ENCODE results near the gene CLDN7. TPM values are rescaled to one million over a fixed set of nuclear protein-coding genes. Genes with fewer than 3 reads are reported as not detected.

Gene CLDN7
- total RNA-seq, 1 experiment from 2014 or later = 177 TPM

DNA sequence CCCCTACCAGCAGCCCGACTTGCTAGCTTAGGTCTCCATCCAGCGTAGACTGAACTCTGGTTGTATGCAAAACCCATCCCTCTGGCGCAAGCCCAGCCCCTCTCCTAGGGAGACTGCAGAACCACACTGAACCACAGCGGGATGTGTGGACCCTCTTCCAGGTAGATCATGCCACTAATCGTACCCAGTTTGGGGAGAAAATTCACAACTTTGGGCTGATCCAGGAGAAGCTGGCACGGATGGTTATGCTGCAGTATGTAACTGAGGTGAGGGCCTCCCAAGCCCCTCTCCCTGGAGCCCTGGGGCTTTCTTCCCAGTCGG, 39.3 kb downstream of the CLDN7 start:
- H3K4me1 ChIP-seq (ENCODE audit: insufficient read depth, low read length) = no peaks in the 10 kb centered on the region
- no peaks in the 10 kb centered on the region for H3K27me3 ChIP-seq (ENCODE audit: insufficient read depth, low read length)
- no peak overlapping the region for H2BK15ac ChIP-seq (ENCODE audit: low read depth, low read length)
- no peak overlapping the region for H3K27ac ChIP-seq (ENCODE audit: insufficient read length, low read depth, low read length)
- no peak overlapping the region for H4K5ac ChIP-seq (ENCODE audit: insufficient read length, low read depth, low read length)
- H3K36me3 Mint-ChIP-seq (ENCODE audit: insufficient read depth in 1 of 3, low read depth in 3 of 3) = peaks cover 21 to 67% (median 57%) of the 10 kb centered on the region in 3 experiments; a peak in 6 of 7 replicates
- no peak overlapping the region for H4K8ac ChIP-seq (replicated peaks; ENCODE audit: insufficient read length, low read depth, low read length)
- no peak overlapping the region for H2BK12ac ChIP-seq (ENCODE audit: insufficient read length, low read depth, low read length)
- no peak overlapping the region for H3K4ac ChIP-seq (ENCODE audit: low read depth, low read length)
- H3K79me2 ChIP-seq (ENCODE audit: insufficient read depth, low read length) = no peaks in the 10 kb centered on the region
- H3K14ac ChIP-seq (ENCODE audit: insufficient read depth, low read length) = no peak overlapping the region
- no peak overlapping the region for H3K27ac Mint-ChIP-seq
- H3K23me2 ChIP-seq (ENCODE audit: insufficient read length, low read depth, low read length, poor library complexity, severe bottlenecking) = peaks cover 5% of the 10 kb centered on the region
- no peak overlapping the region for H3T11ph ChIP-seq (ENCODE audit: low read length)
- H3K18ac ChIP-seq (ENCODE audit: insufficient read length, low read depth, low read length) = no peak overlapping the region
- TF ChIP-seq, protein P1, sequence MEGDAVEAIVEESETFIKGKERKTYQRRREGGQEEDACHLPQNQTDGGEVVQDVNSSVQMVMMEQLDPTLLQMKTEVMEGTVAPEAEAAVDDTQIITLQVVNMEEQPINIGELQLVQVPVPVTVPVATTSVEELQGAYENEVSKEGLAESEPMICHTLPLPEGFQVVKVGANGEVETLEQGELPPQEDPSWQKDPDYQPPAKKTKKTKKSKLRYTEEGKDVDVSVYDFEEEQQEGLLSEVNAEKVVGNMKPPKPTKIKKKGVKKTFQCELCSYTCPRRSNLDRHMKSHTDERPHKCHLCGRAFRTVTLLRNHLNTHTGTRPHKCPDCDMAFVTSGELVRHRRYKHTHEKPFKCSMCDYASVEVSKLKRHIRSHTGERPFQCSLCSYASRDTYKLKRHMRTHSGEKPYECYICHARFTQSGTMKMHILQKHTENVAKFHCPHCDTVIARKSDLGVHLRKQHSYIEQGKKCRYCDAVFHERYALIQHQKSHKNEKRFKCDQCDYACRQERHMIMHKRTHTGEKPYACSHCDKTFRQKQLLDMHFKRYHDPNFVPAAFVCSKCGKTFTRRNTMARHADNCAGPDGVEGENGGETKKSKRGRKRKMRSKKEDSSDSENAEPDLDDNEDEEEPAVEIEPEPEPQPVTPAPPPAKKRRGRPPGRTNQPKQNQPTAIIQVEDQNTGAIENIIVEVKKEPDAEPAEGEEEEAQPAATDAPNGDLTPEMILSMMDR (conservative IDR thresholded peaks at IDR 0.05) = no peak
- no peaks in the 10 kb centered on the region for H3K9me3 ChIP-seq (ENCODE audit: control insufficient read depth, low read depth, low read length)
- no peak overlapping the region for H3K56ac ChIP-seq (ENCODE audit: insufficient read length, low read depth, low read length)
- no peak overlapping the region for H2AK5ac ChIP-seq (ENCODE audit: insufficient read length, low read length)
- no peak overlapping the region for H2BK120ac ChIP-seq (ENCODE audit: low read depth, low read length, poor library complexity, severe bottlenecking)
- no peak overlapping the region for H4K91ac ChIP-seq (ENCODE audit: insufficient read length, low read depth, low read length)
- no peaks in the 10 kb centered on the region for H4K20me1 ChIP-seq (ENCODE audit: control insufficient read depth, insufficient read depth, insufficient read length)
- peak; percentile 30 for DNase-seq
- H3K79me1 ChIP-seq (ENCODE audit: insufficient read depth, low read depth, low read length, poor library complexity, severe bottlenecking) = no peaks in the 10 kb centered on the region
- peaks cover 29 to 30% of the 10 kb centered on the region in 2 experiments for H3K4me1 Mint-ChIP-seq
- H3K9me3 Mint-ChIP-seq = no peaks in the 10 kb centered on the region; a peak in 1 of 5 replicates
- H3K23ac ChIP-seq (ENCODE audit: insufficient read length, low read depth, low read length) = no peak overlapping the region
- no peak overlapping the region for H2BK5ac ChIP-seq (ENCODE audit: insufficient read length, low read length)
- no peak overlapping the region for H2BK20ac ChIP-seq (ENCODE audit: low read depth, low read length, poor library complexity, severe bottlenecking)
- no CpG with 5 or more reads among the region's 7 CpGs for WGBS (ENCODE audit: extremely low coverage, insufficient read length, low lambda C conversion rate)
- no peak overlapping the region for H3K9ac ChIP-seq (ENCODE audit: extremely low read depth, insufficient read length, low read length)
- H3K4me3 Mint-ChIP-seq = no peak overlapping the region
- no peak overlapping the region for H2AFZ ChIP-seq (ENCODE audit: low read length)
- H3K27me3 Mint-ChIP-seq (ENCODE audit: low read depth) = peaks cover 1% of the 10 kb centered on the region; the same call in 1 of the 2 replicates
- no peak overlapping the region for H3K4me2 ChIP-seq (ENCODE audit: insufficient read depth, insufficient read length, low read length)

Measured in H9 (cell line).